Stomach (tissue), 9 donors: ENCODE measurements around the gene KIRREL2. TPM values are rescaled to one million over a fixed set of nuclear protein-coding genes. Genes with fewer than 3 reads are reported as not detected.
"Not testable (repeated sequence)": the region's sequence is repeated elsewhere in the genome, so short reads cannot be mapped to it uniquely, and the experiment has no call there.

ENCODE experiments used
- DNase-seq, 2 donors: peaks; one replicate each; pipeline versions ENCODE4 v3.0.0 to v3.0.0-alpha.2; 2013 to 2019
- H3K27ac ChIP-seq, 5 donors: fragments of 200-600 bp in 4 of 5; sonication (generic) in 4 of 5; one replicate each; pipeline ENCODE4 v1.5.1; 2013 to 2019; ENCODE audit warnings: mild to moderate bottlenecking in 1 of 5, moderate library complexity in 1 of 5
- H3K27me3 ChIP-seq, 3 donors: fragments of 200-600 bp; sonication (generic); one replicate each; pipeline ENCODE4 v1.5.1; 2017 to 2019; ENCODE audit warnings: mixed run types in 1 of 3
- H3K36me3 ChIP-seq, 4 donors: fragments of 200-600 bp; sonication (generic); 1 replicate in 3 of 4; 2 replicates in 1 of 4; pipeline ENCODE4 v1.5.1; 2016 to 2019
- H3K4me1 ChIP-seq, 4 donors: fragments of 200-600 bp; sonication (generic); one replicate each; pipeline ENCODE4 v1.5.1; 2016 to 2019
- H3K4me3 ChIP-seq, 4 donors: fragments of 200-600 bp; sonication (generic) in 3 of 4; one replicate each; pipeline ENCODE4 v1.5.1; 2016 to 2019; ENCODE audit warnings: mild to moderate bottlenecking in 1 of 4
- H3K9me3 ChIP-seq, 4 donors: fragments of 200-600 bp; sonication (generic); one replicate each; pipeline ENCODE4 v1.5.1; 2016 to 2019
- CTCF ChIP-seq, 7 experiments: fragments of 450-650 bp in 4 of 7; fragments of 200-600 bp in 3 of 7; sonication (generic) in 3 of 7; IDR thresholded peaks; one replicate each; pipeline ENCODE4 v1.5.1; 2016 to 2019; ENCODE audit warnings: antibody characterized with exemption in 7 of 7, control low read depth in 2 of 7, mild to moderate bottlenecking in 1 of 7
- EP300 ChIP-seq: sonication (generic); formaldehyde crosslinking; IDR thresholded peaks from one replicate; pipeline ENCODE4 v1.6.1; 2017; ENCODE audit warnings: antibody characterized with exemption
- POLR2A ChIP-seq, 4 donors: fragments of 450-650 bp; IDR thresholded peaks; one replicate each; pipeline ENCODE4 v1.6.1; 2016; ENCODE audit warnings: antibody characterized with exemption in 4 of 4, control low read depth in 2 of 4, mild to moderate bottlenecking in 1 of 4, moderate library complexity in 1 of 4
- POLR2AphosphoS5 ChIP-seq, 3 donors: sonication (generic); formaldehyde crosslinking; IDR thresholded peaks; one replicate each; pipeline ENCODE4 v1.6.1; 2016; ENCODE audit warnings: antibody characterized with exemption in 3 of 3
- WGBS, 5 donors: extraction: QIAGEN DNeasy Blood & Tissue Kit in 3 of 5; methylation state at CpG; one replicate each; pipeline versions ENCODE4 v1.1.5 to v1.1.7; 2013 to 2018; 5-methylcytosine and 5-hydroxymethylcytosine counted together
- intact Hi-C: fragments of 100-400 bp; cut with DNase I; formaldehyde crosslinking; loops from one replicate; pipeline ENCODE4 v1.15.1; 2023; ENCODE audit warnings: low total_unique reads
- polyA plus RNA-seq, 3 donors: library from polyadenylated mRNA; stranded (reverse); fragments of 200-250 nt; gene quantifications; one replicate each; pipeline ENCODE4 v1.2.3, GENCODE V29; 2013
- total RNA-seq, 5 donors: library from RNA; depleted of rRNA; stranded (reverse); fragments of >200 nt; gene quantifications; one replicate each; pipeline versions ENCODE4 v1.1.0 to v1.2.3, GENCODE V29; 2014 to 2016
- donor health status: healthy with polysubstance abuse.
- donor health status: Bipolar disorder and iron deficiency.
- donor health status: healthy.

Gene KIRREL2
- total and polyA plus RNA-seq, 8 donors = 0.43 to 0.73 (median 0.61) TPM; not detected in 4

- WGBS, 5 donors = 56 to 72% (median 67%) methylated on average over 8 to 18 of the region's 18 CpGs
- no peak for DNase-seq
- Histone ChIP-seq H3K4me3 (no peak overlapping the region), H3K4me1 (no peaks in the 10 kb centered on the region), H3K27me3 (peaks cover 0 to 88% (median 24%) of the 10 kb centered on the region in 3 donors), H3K36me3 (no peaks in the 10 kb centered on the region), H3K9me3 (no peaks in the 10 kb centered on the region), H3K27ac (no peak overlapping the region)
- TF ChIP-seq POLR2AphosphoS5 (IDR thresholded peaks at IDR 0.05) = no peak
- TF ChIP-seq POLR2A (IDR thresholded peaks at IDR 0.05) = no peak
- TF ChIP-seq EP300 = no peak
- TF ChIP-seq CTCF (IDR thresholded peaks at IDR 0.05) = no peak
- intact Hi-C loops = no loop called here
These were observed 25.7 kb upstream of the KIRREL2 start for GRCh38 chr19:35830986-35831385.

- intact Hi-C loops = no loop called here
- H3K9me3 ChIP-seq = no peaks in the 10 kb centered on the region
- no peak for DNase-seq
These were observed 24.7 kb upstream of the KIRREL2 start for GRCh38 chr19:35832054-35832453.

GRCh38 chr19:35833972-35834371 lies 22.7 kb upstream of the KIRREL2 start:
- TF ChIP-seq POLR2A (IDR thresholded peaks at IDR 0.05) (no peak), EP300 (no peak), POLR2AphosphoS5 (IDR thresholded peaks at IDR 0.05) (no peak), CTCF (IDR thresholded peaks at IDR 0.05) (no peak)
- Histone ChIP-seq H3K9me3 (peaks cover 0 to 11% (median 10%) of the 10 kb centered on the region in 4 donors), H3K27me3 (peaks cover 0 to 71% (median 30%) of the 10 kb centered on the region in 3 donors), H3K27ac (no peak overlapping the region), H3K36me3 (no peaks in the 10 kb centered on the region), H3K4me3 (no peak overlapping the region), H3K4me1 (no peaks in the 10 kb centered on the region)
- WGBS, 5 donors = 53 to 62% (median 59%) methylated on average over 7 of the region's 7 CpGs
- intact Hi-C loops = no loop called here
- DNase-seq = no peak

More at GRCh38 chr19:35832054-35832453, 24.7 kb upstream of the KIRREL2 start:
- Histone ChIP-seq H3K4me1 (no peaks in the 10 kb centered on the region), H3K27me3 (peaks cover 0 to 85% (median 26%) of the 10 kb centered on the region in 3 donors), H3K36me3 (no peaks in the 10 kb centered on the region), H3K27ac (no peak overlapping the region), H3K4me3 (no peak overlapping the region)
- 47 to 59% (median 52%) methylated on average over 4 of the region's 4 CpGs for WGBS, 5 donors
- TF ChIP-seq CTCF (IDR thresholded peaks at IDR 0.05) = no peak
- TF ChIP-seq POLR2AphosphoS5 (IDR thresholded peaks at IDR 0.05) = no peak
- TF ChIP-seq EP300 = no peak
- TF ChIP-seq POLR2A (IDR thresholded peaks at IDR 0.05) = no peak

GRCh38 chr19:35836096-35836495 lies 20.6 kb upstream of the KIRREL2 start:
- Histone ChIP-seq H3K9me3 (peaks cover 0 to 15% (median 14%) of the 10 kb centered on the region in 4 donors), H3K27me3 (peaks cover 0 to 54% (median 28%) of the 10 kb centered on the region in 3 donors)
- intact Hi-C loops, H3K27ac ChIP-seq, H3K4me1 ChIP-seq, H3K4me3 ChIP-seq, DNase-seq, H3K36me3 ChIP-seq: not testable (repeated sequence)
- WGBS, 5 donors = 48 to 64% (median 54%) methylated on average over 11 of the region's 11 CpGs

GRCh38 chr19:35841961-35842595 lies 14.6 kb upstream of the KIRREL2 start:
- no peak for DNase-seq
- intact Hi-C loops = no loop called here
- no peaks in the 10 kb centered on the region for H3K36me3 ChIP-seq
- H3K4me3 ChIP-seq = no peak overlapping the region
- H3K4me1 ChIP-seq = peaks cover 13 to 32% (median 21%) of the 10 kb centered on the region in 4 donors
- 72 to 85% (median 83%) methylated on average over 5 to 13 of the region's 13 CpGs for WGBS, 5 donors
- no peak for TF ChIP-seq CTCF (IDR thresholded peaks at IDR 0.05)
- TF ChIP-seq POLR2A (IDR thresholded peaks at IDR 0.05) = no peak
- TF ChIP-seq POLR2AphosphoS5 (IDR thresholded peaks at IDR 0.05) = no peak
- no peak for TF ChIP-seq EP300
- no peak overlapping the region for H3K27ac ChIP-seq
- peaks cover 8 to 66% (median 41%) of the 10 kb centered on the region in 3 donors for H3K27me3 ChIP-seq
- peaks cover 0 to 15% (median 14%) of the 10 kb centered on the region in 4 donors for H3K9me3 ChIP-seq
